ENCODE data around the gene MAPK11.

Gene MAPK11

GRCh38 chr22:50281384-50281760 lies 11.2 kb upstream of the MAPK11 start:
- DNase-seq (ENCODE audit: low read depth) = no peak
- no peak for TF ChIP-seq CTCF (IDR thresholded peaks at IDR 0.05; ENCODE audit: insufficient read depth, low read depth, low read length, missing control alignments)
- no peak overlapping the region for H3K4me3 ChIP-seq (ENCODE audit: low read length)

GRCh38 chr22:50280708-50281383 lies 10.7 kb upstream of the MAPK11 start:
- TF ChIP-seq CTCF (IDR thresholded peaks at IDR 0.05; ENCODE audit: insufficient read depth, low read depth, low read length, missing control alignments) = no peak
- no peak for DNase-seq (ENCODE audit: low read depth)
- no peak overlapping the region for H3K4me3 ChIP-seq (ENCODE audit: low read length)

GRCh38 chr22:50280022-50280707 lies 10.0 kb upstream of the MAPK11 start:
- no peak for DNase-seq (ENCODE audit: low read depth)
- no peak overlapping the region for H3K4me3 ChIP-seq (ENCODE audit: low read length)
- TF ChIP-seq CTCF (IDR thresholded peaks at IDR 0.05; ENCODE audit: insufficient read depth, low read depth, low read length, missing control alignments) = no peak

- no peak for TF ChIP-seq CTCF (IDR thresholded peaks at IDR 0.05; ENCODE audit: insufficient read depth, low read depth, low read length, missing control alignments)
- H3K4me3 ChIP-seq (ENCODE audit: low read length) = no peak overlapping the region
- DNase-seq (ENCODE audit: low read depth) = no peak
These were observed 8.9 kb upstream of the MAPK11 start for GRCh38 chr22:50278956-50279619.

GRCh38 chr22:50278461-50278860 lies 8.3 kb upstream of the MAPK11 start:
- H3K4me3 ChIP-seq (ENCODE audit: low read length) = no peak overlapping the region
- no peak for DNase-seq (ENCODE audit: low read depth)
- no peak for TF ChIP-seq CTCF (IDR thresholded peaks at IDR 0.05; ENCODE audit: insufficient read depth, low read depth, low read length, missing control alignments)

- DNase-seq (ENCODE audit: low read depth) = no peak
- no peak for TF ChIP-seq CTCF (IDR thresholded peaks at IDR 0.05; ENCODE audit: insufficient read depth, low read depth, low read length, missing control alignments)
- no peak overlapping the region for H3K4me3 ChIP-seq (ENCODE audit: low read length)
These were observed 7.6 kb upstream of the MAPK11 start for GRCh38 chr22:50277761-50278160.
